B cell (primary cell): ENCODE results near the gene ANXA1. TPM values are rescaled to one million over a fixed set of nuclear protein-coding genes. Genes with fewer than 3 reads are reported as not detected.
A peak's percentile ranks its signal among the peaks of the same experiment; 100 is the strongest.

Experiments used
- ATAC-seq: fragments of 200-7000 bp; cut with Tn5 transposase; one replicate; pipeline ENCODE4 v1.10.0; 2021; ENCODE audit warnings: low read depth, mild to moderate bottlenecking, moderate number of reproducible peaks, moderate library complexity
- CTCF ChIA-PET: fragments of 350-600 bp; sonication (Branson Sonifier 250); formaldehyde crosslinking; loops from one replicate; lab custom pipeline; 2021; ENCODE audit warnings: antibody characterized with exemption, inconsistent platforms; lab: Charles Lee
- POLR2A ChIA-PET: fragments of 350-600 bp; sonication (Branson Sonifier 250); formaldehyde crosslinking; loops from one replicate; lab custom pipeline; 2021; ENCODE audit warnings: antibody characterized with exemption; lab: Charles Lee
- DNase-seq: peaks from one replicate; pipeline ENCODE4 v3.0.0; 2013
- H2AFZ ChIP-seq: 2 replicates; pipeline ENCODE4 v1.6.1; 2012; ENCODE audit warnings: mild to moderate bottlenecking, low read depth, low read length; ENCODE audit not compliant: insufficient read depth, poor library complexity, severe bottlenecking
- H3K27ac ChIP-seq, 2 donors: 1 replicate in 1 of 2; 2 replicates in 1 of 2; pipeline ENCODE4 v1.5.1; 2012 to 2013; ENCODE audit warnings: low read length in 2 of 2, mild to moderate bottlenecking in 2 of 2, moderate library complexity in 1 of 2
- H3K27me3 ChIP-seq, 4 experiments: fragments of 200-600 bp in 1 of 4; sonication (generic) in 1 of 4; replicated peaks in 1 of 4; 1 replicate in 2 of 4; 2 replicates in 2 of 4; pipeline versions ENCODE4 v1.6.1 to v1.7.0; 2013 to 2016; ENCODE audit warnings: low read length in 3 of 4, mild to moderate bottlenecking in 2 of 4, mixed read lengths in 1 of 4, moderate library complexity in 1 of 4; ENCODE audit not compliant: insufficient read depth in 4 of 4, control insufficient read depth in 3 of 4; ENCODE audit errors: control extremely low read depth in 1 of 4
- H3K36me3 ChIP-seq, 2 experiments: replicated peaks in 1 of 2; 1 replicate in 1 of 2; 2 replicates in 1 of 2; pipeline versions ENCODE4 v1.6.1 to v1.7.1; 2013; ENCODE audit warnings: low read length in 1 of 2; ENCODE audit not compliant: insufficient read depth in 2 of 2, control insufficient read depth in 1 of 2; ENCODE audit errors: control extremely low read depth in 1 of 2, extremely low read depth in 1 of 2
- H3K4me1 ChIP-seq, 2 donors: fragments of 200-600 bp in 1 of 2; sonication (generic) in 1 of 2; 1 replicate in 1 of 2; 2 replicates in 1 of 2; pipeline versions ENCODE4 v1.5.1 to v1.6.1; 2013 to 2017; ENCODE audit warnings: low read length in 2 of 2; ENCODE audit not compliant: control insufficient read depth in 2 of 2, insufficient read depth in 2 of 2
- H3K4me2 ChIP-seq: replicated peaks from 2 replicates; pipeline ENCODE3; 2012; ENCODE audit warnings: mild to moderate bottlenecking, low read depth, low read length; ENCODE audit not compliant: poor library complexity, severe bottlenecking
- H3K4me3 ChIP-seq, 5 experiments: fragments of 200-600 bp in 1 of 5; sonication (generic) in 1 of 5; 1 replicate in 3 of 5; 2 replicates in 2 of 5; pipeline versions ENCODE4 v1.5.1 to v1.7.0; 2011 to 2016; ENCODE audit warnings: low read length in 4 of 5, mild to moderate bottlenecking in 4 of 5, low read depth in 2 of 5, control low read depth in 1 of 5, moderate library complexity in 1 of 5; ENCODE audit not compliant: insufficient read depth in 1 of 5; ENCODE audit errors: control extremely low read depth in 1 of 5, extremely low read depth in 1 of 5
- H3K79me2 ChIP-seq: fragments of 200-600 bp; sonication (generic); one replicate; pipeline ENCODE4 v1.6.0; 2016; ENCODE audit warnings: low read length; ENCODE audit not compliant: control insufficient read depth, insufficient read depth
- H3K9ac ChIP-seq: fragments of 200-600 bp; sonication (generic); 2 replicates; pipeline ENCODE4 v1.6.1; 2017; ENCODE audit warnings: mild to moderate bottlenecking, low read length, moderate library complexity
- H3K9me3 ChIP-seq, 3 donors: one replicate each; pipeline versions ENCODE4 v1.6.1 to v1.7.1; 2013; ENCODE audit warnings: low read length in 2 of 3; ENCODE audit not compliant: control insufficient read depth in 2 of 3, insufficient read depth in 1 of 3; ENCODE audit errors: control extremely low read depth in 1 of 3
- H4K20me1 ChIP-seq: 2 replicates; pipeline ENCODE4 v1.6.0; 2012; ENCODE audit warnings: mild to moderate bottlenecking, low read length; ENCODE audit not compliant: insufficient read depth, control insufficient read depth, poor library complexity, severe bottlenecking
- H3K27ac Mint-ChIP-seq: one replicate; pipeline ENCODE4 v1.8.0; 2021; ENCODE audit warnings: mixed read lengths
- H3K27me3 Mint-ChIP-seq: one replicate; pipeline ENCODE4 v1.8.0; 2021; ENCODE audit warnings: mixed read lengths
- H3K4me1 Mint-ChIP-seq: one replicate; pipeline ENCODE4 v1.8.0; 2021; ENCODE audit warnings: mixed read lengths
- H3K4me3 Mint-ChIP-seq: one replicate; pipeline ENCODE4 v1.8.0; 2021; ENCODE audit warnings: mixed read lengths
- H3K9me3 Mint-ChIP-seq: one replicate; pipeline ENCODE4 v1.8.0; 2022; ENCODE audit warnings: mixed read lengths; ENCODE audit not compliant: insufficient read depth
- EZH2 ChIP-seq: IDR thresholded peaks from 2 replicates; pipeline ENCODE4 v1.6.1; 2012; ENCODE audit warnings: borderline replicate concordance, low read depth, mild to moderate bottlenecking, moderate library complexity, low read length; ENCODE audit not compliant: insufficient read depth, poor library complexity, severe bottlenecking
- WGBS: methylation state at CpG from one replicate; pipeline ENCODE4 v1.1.5; 2013; ENCODE audit warnings: missing lambda C conversion rate; ENCODE audit not compliant: insufficient coverage; 5-methylcytosine and 5-hydroxymethylcytosine counted together
- intact Hi-C: fragments of 100-400 bp; cut with micrococcal nuclease; formaldehyde crosslinking; loops from one replicate; pipeline ENCODE4 v1.10.0; 2022
- polyA plus RNA-seq: library from polyadenylated mRNA; depleted of rRNA; stranded (reverse); fragments of >200 nt; gene quantifications from 2 replicates; pipeline ENCODE4 v1.2.3, GENCODE V29; 2012
- total RNA-seq, 2 donors: library from RNA; stranded (reverse); fragments of 120-200 nt in 1 of 2; gene quantifications; 1 replicate in 1 of 2; 2 replicates in 1 of 2; pipeline versions ENCODE4 v1.2.3 to v1.2.4, GENCODE V29; 2013 to 2022
- TF ChIP-seq, protein P1 (sequence below): fragments of 200-600 bp; IDR thresholded peaks from one replicate; pipeline ENCODE4 v1.8.0; 2022; ENCODE audit warnings: antibody characterized with exemption, mild to moderate bottlenecking

Gene ANXA1
- total and polyA plus RNA-seq, 2 donors (not counting 1 experiment from before 2014, with no cell fraction given): 0.99 to 15.4 TPM

DNA sequence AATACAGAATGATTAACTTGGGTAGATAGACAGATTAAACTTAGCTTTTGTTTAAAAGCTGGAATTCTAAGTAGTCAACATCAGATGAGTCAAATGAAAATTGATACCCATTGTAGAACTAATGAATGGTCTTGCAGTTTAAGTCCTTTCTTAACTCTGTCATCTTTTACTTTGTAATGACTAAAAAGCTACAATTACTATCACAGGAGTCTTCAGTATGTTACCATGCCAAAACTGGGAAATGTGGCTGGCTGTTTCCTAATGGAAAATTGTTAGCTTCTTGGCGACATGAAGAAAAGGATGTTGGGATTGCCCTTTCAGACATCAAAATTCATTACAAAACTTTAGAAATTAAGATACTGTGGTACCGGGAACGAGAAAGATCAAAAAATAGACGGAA is 20.2 kb upstream of the ANXA1 start:
- H3K4me3 Mint-ChIP-seq: peak overlapping the region; percentile 87
- H3K27me3 Mint-ChIP-seq: peaks cover 2% of the 10 kb centered on the region
- no peak overlapping the region for H3K9ac ChIP-seq
- peak overlapping the region in 1 of 2 donors; percentile 83 for H3K27ac ChIP-seq
- no peak overlapping the region for H3K27ac Mint-ChIP-seq
- H2AFZ ChIP-seq: peak overlapping the region; percentile 79
- no peak for DNase-seq
- ChIA-PET POLR2A (no interaction called here), CTCF (no interaction called here)
- H3K4me1 ChIP-seq: peaks cover 3 to 5% of the 10 kb centered on the region in 2 donors
- no peaks in the 10 kb centered on the region for H3K9me3 Mint-ChIP-seq
- no CpG with 5 or more reads among the region's 4 CpGs for WGBS
- intact Hi-C loops: no loop called here
- no peak for ATAC-seq
- no peak overlapping the region for H3K4me3 ChIP-seq
- no peaks in the 10 kb centered on the region for H4K20me1 ChIP-seq
- H3K4me1 Mint-ChIP-seq: peaks cover 13% of the 10 kb centered on the region
- no peaks in the 10 kb centered on the region for H3K36me3 ChIP-seq
- H3K9me3 ChIP-seq: no peaks in the 10 kb centered on the region
- H3K27me3 ChIP-seq: no peaks in the 10 kb centered on the region
- H3K4me2 ChIP-seq: peak overlapping the region; percentile 72
- TF ChIP-seq EZH2: no peak
- TF ChIP-seq, protein P1, sequence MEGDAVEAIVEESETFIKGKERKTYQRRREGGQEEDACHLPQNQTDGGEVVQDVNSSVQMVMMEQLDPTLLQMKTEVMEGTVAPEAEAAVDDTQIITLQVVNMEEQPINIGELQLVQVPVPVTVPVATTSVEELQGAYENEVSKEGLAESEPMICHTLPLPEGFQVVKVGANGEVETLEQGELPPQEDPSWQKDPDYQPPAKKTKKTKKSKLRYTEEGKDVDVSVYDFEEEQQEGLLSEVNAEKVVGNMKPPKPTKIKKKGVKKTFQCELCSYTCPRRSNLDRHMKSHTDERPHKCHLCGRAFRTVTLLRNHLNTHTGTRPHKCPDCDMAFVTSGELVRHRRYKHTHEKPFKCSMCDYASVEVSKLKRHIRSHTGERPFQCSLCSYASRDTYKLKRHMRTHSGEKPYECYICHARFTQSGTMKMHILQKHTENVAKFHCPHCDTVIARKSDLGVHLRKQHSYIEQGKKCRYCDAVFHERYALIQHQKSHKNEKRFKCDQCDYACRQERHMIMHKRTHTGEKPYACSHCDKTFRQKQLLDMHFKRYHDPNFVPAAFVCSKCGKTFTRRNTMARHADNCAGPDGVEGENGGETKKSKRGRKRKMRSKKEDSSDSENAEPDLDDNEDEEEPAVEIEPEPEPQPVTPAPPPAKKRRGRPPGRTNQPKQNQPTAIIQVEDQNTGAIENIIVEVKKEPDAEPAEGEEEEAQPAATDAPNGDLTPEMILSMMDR: no peak
- no peaks in the 10 kb centered on the region for H3K79me2 ChIP-seq

- peak overlapping the region; percentile 79 for H2AFZ ChIP-seq
- intact Hi-C loops: loop anchor here (2.0 kb wide), 1 partner anchor 15 kb away; no protein-coding TSS in a partner anchor
- peak overlapping the region; percentile 49 to 83 for H3K27ac ChIP-seq
Observed at GRCh38 chr9:73132034-73132776, 19.5 kb upstream of the ANXA1 start.

More at GRCh38 chr9:73132034-73132776, 19.5 kb upstream of the ANXA1 start:
- Histone ChIP-seq H3K4me2 (peak overlapping the region; percentile 72), H3K9ac (peak overlapping the region; percentile 86), H3K36me3 (no peaks in the 10 kb centered on the region), H3K4me3 (peak overlapping the region; percentile 50 to 97 (median 71)), H3K27me3 (no peaks in the 10 kb centered on the region), H4K20me1 (no peaks in the 10 kb centered on the region), H3K4me1 (peaks cover 3 to 5% of the 10 kb centered on the region in 2 donors), H3K79me2 (no peaks in the 10 kb centered on the region), H3K9me3 (no peaks in the 10 kb centered on the region)
- Mint-ChIP-seq H3K27me3 (peaks cover 2% of the 10 kb centered on the region), H3K9me3 (no peaks in the 10 kb centered on the region), H3K4me1 (peaks cover 13% of the 10 kb centered on the region), H3K27ac (peak overlapping the region; percentile 67), H3K4me3 (peak overlapping the region; percentile 87)
- DNase-seq: peak; percentile 75
- TF ChIP-seq, protein P1: no peak
- peak; percentile 80 for ATAC-seq
- ChIA-PET POLR2A (no interaction called here), CTCF (interaction anchor here (1.1 kb wide), 1 partner anchor 14 kb away, joined by 3 read pairs; no protein-coding TSS in a partner anchor)
- WGBS: 0% methylated on average over 2 of the region's 15 CpGs
